HG02973 (cell line): ENCODE data around the gene TLCD3B.
"Not testable (repeated sequence)": the region's sequence is repeated elsewhere in the genome, so short reads cannot be mapped to it uniquely, and the experiment has no call there.

Source experiments
- ATAC-seq: cut with Tn5 transposase; IDR thresholded peaks from one replicate; pipeline ENCODE4 v1.9.1; 2021; ENCODE audit warnings: moderate library complexity; ENCODE audit not compliant: unreplicated experiment

Gene TLCD3B

DNA sequence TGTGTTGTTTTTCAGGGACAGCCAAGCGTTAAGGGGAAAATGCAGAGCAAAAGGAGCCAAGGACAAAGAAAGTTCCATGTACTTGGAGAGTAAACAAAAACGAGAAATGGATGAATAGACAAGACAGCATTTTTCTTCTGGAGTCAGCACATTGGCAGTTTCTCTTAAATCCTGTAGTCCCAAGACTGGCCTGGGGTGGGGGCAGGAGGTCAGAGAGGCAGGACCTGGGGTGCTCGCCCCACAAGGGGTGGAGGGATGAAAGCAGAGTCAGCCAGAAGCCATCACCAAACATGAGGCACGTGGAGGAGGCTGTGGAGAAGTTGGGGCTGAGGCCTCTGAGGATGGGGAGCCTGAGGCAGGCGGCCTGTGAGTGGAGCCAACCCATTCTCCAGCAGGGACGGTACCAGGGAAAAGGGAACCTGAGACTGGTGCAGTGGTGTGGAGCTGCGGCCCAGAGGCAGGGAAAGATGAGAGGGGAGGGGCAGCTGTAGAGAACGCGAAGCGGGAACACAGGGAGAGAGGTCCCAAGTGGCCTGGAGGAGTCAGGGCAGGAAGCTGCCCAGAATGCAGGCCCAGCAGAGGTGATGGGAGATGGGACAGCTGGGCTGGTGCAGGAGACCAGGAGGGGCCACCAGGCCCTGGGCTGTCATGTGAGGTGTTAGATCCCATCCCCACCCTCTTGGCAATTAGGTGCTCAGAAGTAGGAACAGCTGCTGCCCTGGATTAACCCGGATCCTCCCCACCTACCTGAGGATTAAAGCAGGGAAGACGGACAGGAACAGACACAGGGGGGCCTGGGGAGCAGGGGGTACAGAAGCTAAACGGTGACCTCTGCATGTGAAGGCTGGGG lies 3.3 kb downstream of the TLCD3B start:
- no peak for ATAC-seq

DNA sequence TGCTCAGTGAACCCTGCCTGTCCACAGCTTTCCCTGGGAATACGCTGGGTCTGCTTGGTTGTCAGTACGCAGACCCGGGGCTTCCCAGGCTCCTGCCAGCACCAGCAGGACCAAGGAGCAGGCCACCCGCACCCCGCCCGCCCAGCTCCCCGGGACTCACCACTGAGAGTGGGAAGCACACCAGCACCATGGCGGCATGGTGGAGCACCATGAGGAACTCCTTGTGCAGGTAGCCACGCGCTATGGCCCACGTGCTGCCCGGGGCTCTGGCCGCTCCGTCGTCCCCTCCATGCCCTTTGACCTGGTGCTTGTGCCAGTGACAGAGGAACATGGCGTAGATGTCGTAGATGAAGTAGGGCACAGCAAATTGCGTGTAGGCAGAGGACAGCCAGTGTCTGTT lies 4.6 kb downstream of the TLCD3B start:
- no peak for ATAC-seq

DNA sequence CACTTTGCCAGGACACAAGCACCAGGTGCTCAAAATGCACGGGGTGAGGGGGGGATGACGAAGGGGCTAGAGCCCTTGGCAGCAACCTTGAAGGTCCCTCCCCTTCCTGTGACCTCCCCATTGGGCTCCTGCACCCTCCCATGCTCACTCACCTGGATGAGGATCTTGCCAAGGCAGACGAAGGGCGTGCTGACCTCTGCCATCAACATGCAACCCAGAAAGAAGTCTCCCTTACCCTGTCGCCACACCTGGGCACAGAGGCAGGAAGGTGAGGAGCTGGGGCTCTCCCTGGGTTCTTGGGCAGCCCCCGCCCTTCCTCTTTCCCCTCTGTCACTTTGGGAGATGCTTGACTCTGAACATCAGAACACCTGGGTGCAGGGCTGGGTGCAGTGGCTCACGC lies 5.5 kb downstream of the TLCD3B start:
- no peak for ATAC-seq

DNA sequence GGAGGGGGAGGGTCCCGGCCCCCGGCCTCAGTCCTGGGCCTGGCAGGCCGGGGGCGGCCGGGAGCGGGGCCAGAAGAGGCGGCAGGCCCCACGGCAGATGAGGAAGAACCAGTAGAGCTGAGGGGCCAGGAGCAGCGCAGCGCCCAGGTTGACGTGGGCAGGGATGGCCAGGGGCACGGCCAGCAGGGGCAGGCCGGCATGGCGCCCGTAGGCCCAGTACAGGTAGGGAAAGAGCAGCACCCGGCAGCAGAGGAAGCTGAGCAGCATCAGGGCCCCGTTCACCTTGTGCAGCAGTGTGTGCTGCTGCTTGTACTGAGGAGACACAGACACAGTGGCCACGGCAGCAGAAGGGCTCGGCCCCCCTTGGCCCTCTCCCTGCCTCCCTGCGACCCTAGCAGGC lies 5.9 kb downstream of the TLCD3B start:
- ATAC-seq, result no peak

DNA sequence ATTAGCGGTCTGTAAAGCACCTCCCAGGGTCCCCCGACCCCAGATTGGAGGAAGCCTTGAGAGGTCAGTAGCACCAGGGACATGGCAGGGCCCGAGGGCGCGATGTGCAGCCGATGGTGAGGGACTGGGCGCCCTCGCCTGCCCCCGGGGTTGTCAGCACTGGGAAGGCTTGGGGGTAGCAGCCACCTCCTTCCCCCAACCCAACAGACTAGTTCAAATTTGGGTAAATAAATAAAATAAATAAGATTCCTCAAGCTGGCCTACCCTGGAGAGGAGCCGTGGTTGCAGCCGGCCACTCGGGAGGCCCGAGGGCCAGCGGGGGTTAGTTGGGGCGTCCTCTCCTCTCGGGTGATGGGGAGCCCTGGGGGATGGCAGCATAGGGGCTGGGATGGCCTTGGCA lies 6.6 kb downstream of the TLCD3B start:
- ATAC-seq, result no peak

DNA sequence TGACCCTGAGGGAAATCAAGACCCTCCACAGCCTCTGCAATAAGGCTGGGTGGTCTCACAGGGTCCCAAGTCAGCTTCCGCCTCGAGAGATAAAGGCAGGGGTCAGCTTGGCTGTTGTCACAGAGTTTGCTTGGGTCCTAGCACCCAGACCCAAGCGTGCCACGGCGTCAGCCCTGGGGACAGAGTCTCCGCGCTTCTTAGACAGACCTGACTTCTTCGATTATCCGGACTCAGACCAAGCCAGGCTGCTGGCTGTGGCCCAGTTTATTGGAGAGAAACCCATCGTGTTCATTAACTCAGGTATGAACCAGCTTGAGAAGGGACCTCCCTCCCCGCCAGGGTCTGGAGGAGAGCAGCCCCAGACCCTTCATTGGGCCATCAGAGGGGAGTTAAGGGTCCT lies 7.5 kb downstream of the TLCD3B start:
- no peak for ATAC-seq

DNA sequence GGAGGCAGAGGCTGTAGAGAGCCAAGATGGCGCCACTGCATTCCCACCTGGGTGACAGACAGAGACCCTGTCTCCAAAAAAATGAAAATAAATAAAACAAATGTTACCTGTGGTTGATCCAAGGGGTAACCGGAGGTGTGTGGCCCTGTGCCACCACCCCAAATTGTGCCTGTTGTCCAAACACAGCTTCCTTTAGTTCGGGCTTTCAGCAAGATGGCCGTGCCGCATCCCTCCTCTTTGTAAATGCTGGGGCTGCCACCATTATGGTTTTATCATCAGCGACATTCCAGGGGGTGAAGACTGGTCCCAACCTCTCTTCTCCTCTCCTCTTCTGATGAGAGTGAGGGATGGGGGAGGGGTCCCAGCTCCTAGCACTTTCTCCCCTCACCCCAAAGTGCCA lies 8.2 kb downstream of the TLCD3B start, which contains the start of gene C16orf92:
Gene C16orf92 (plus strand): TSS at position 312 of the 400 bp plus-strand sequence. CDS start 143 bp downstream, outside the sequence.
- no peak for ATAC-seq

DNA sequence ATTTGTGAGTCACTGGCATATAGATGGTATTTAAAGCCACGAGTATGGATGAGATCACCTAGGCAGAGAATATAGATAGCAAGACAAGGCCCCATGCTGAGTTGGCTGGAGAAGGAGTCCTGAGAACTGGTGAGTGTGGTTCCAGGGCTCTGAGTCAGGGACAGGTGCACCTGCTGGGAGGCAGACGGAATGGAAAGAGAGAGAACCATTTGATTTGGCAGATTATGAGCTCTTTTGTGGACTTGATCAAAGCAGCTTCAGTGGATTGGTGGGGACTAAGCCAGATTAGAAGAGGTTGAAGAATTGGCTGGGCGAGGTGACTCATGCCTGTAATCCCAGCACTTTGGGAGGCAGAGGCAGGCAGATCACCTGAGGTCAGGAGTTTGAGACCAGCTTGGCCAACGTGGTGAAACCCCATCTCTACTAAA lies 12.3 kb downstream of the TLCD3B start:
- no peak for ATAC-seq

DNA sequence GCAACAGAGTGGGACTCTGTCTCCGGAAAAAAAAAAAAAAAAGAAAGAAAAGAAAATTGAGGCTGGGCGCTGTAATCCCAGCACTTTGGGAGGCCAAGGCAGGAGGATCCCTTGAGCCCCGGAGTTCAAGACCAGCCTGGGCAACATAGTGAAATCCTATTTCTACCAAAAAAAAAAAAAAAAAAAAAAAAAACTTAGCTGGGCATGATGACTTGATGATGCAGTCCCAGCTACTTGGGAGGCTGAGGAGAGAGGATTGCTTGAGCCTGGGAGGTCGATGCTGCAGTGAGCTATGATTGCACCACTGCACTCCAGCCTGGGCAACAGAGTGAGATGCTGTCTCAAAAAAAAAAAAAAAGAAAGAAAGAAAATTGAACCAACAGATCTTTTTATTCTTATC lies 13.1 kb downstream of the TLCD3B start:
- not testable (repeated sequence) for ATAC-seq

DNA sequence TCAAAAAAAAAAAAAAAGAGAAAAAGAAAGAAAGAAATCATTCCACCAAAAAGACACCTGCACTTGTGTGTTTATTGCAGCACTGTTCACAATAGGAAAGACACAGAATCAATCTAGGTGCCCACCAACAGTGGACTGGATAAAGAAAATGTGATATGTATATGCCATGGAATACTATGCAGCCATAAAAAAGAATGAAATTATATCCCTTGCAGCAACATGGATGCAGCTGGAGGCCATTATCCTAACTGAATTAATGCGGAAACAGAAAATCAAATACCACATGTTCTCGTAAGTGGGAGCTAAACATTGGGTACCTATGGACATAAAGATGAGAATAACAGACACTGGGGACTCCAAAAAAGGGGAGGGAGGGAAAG lies 13.8 kb downstream of the TLCD3B start:
- ATAC-seq, result no peak

DNA sequence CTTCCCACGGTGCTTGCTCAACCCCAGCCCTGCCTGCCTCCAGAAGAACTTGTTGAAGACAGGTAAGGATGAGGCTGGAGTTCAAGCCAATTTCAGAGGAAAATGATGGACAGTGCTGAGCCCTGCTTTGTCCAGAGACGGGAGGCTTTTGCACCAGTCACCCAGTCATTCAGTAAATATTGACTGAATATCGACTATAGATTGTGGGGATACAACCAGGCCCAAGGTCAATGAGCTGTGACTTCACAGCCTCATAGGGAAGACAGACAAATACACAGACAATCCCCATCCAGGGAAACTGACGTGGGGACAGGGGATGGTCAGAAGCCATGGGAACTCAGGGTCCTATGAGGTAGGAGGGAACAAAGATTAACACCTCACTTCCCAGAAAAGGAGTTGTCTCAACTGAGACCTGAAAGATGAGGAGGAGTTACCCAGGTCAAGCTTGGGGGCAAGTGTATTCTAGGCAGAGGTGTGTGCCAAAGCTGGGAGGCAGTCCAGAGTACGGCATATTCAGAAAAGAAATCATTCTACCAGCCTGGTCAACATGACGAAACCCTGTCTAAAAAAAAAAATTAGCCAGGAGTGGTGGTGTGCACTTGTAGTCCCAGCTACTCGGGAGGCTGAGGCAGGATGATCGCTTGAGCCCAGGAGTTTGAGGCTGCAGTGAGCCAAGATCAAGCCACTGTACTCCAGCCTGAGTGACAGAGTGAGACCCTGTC lies 14.4 kb downstream of the TLCD3B start:
- no peak for ATAC-seq

DNA sequence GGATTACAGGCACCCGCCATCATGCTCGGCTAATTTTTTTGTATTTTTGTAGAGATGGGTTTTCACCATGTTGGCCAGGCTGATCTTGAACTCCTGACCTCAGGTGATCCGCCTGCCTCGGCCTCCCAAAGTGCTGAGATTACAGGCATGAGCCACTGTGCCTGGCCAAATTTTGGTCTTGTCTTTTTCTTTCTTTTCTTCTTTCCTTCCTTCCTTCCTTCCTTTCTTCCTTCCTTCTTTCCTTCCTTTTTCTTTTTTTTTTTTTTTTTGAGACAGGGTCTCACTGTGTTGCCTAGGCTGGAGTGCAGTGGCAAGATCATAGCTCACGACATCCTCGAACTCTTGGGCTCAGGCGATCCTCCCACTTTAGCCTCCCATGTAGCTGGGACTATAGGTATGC lies 15.6 kb downstream of the TLCD3B start:
- ATAC-seq, result not testable (repeated sequence)

DNA sequence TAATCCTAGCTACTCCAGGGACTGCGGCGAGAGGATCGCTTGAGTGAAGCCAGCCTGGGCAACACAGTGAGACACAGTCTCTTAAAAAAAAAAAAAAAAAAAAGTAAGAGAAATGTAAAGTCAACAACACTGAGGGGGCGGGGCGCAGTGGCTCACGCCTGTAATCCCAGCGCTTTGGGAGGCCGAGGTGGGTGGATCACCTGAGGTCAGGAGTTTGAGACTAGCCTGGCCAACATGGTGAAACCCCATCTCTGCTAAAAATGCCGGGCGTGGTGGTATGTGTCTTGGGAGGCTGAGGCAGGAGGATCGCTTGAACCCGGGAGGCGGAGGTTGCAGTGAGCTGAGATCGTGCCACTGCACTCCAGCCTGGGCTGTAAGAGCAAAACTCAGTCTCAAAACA lies 18.5 kb downstream of the TLCD3B start:
- ATAC-seq, result not testable (repeated sequence)

DNA sequence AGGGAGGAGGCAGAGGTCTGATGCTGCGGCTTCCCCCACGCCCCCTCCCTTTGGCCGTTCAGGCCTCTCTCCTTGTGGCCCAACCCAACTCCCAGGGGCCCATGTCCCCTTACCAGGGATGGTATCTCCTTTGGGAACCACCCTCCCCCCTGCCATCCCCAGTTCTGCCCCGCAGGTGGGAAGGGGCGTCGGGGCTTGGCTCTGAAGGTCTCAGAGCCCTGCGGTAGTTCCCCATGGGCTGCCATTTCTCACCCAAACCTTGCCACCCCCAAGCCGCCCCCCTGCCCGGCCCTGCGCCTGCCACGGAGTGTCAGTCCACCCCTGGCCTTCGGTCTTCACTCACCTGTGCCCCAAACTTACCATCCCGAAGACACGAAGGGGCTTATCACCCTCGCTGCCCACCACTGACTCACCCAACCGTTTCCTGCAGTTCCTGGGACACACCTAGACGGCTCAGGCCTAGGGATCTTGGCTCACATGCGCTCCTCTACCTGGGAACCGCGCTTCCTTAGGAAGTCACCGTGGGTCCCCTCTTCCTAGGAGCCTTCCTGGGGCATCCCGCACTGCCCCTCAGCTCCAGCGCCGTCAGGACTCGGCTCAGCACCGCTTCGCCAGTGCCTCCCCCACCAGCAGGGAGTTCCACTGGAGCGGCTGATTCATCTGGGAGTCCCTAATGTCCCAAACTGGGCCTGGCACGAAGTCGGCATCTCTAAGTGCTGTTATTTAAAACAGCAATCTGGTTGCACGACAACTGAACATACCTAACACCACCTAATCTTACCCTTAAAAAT lies 19.2 kb downstream of the TLCD3B start:
- ATAC-seq, result no peak

DNA sequence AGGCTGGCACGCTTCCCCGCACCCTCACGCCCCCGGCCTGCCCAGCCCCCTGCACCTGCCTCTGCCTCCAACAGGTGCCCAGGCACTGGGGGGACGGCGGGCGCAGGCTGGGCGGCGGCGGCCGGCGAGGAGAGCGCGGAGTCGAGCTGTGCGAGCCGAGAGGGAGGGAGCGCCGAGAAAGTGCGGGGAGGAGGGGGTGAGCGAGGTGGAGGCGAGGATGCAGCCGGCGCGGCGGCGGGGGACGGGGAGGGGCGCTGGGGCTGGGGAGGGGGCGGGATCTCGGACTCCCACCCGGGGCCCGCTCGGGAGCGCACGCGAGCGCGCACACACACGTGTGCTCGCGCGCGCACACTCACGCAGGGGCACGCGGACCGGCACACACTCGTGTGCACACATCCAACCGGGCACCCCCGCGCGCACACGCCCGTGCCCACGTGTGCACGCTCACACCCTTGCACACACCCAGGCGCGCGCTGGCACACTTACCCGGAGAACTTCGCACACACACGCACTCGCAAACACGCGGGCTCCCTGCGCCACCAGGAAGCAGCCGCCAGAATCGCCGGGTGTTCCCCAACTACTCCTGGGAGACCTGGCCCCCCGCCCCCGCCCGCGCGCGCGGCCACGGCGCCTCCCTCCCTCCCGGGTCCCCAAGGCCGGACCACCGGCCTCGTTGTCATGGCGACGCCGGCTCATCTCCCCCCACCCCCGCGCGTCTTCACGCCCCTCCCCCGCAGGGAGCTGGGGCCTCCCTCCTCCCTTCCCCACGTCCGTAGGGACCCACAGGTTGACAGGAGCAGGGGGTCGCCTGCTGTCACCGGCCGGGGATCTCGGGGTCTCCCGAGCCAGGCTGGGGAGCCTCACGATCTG lies 20.0 kb downstream of the TLCD3B start, which contains the start of gene DOC2A:
Gene DOC2A (minus strand): TSS at position 184 of the 870 bp plus-strand sequence. CDS start 805 bp downstream, outside the sequence.
- ATAC-seq, result no peak

DNA sequence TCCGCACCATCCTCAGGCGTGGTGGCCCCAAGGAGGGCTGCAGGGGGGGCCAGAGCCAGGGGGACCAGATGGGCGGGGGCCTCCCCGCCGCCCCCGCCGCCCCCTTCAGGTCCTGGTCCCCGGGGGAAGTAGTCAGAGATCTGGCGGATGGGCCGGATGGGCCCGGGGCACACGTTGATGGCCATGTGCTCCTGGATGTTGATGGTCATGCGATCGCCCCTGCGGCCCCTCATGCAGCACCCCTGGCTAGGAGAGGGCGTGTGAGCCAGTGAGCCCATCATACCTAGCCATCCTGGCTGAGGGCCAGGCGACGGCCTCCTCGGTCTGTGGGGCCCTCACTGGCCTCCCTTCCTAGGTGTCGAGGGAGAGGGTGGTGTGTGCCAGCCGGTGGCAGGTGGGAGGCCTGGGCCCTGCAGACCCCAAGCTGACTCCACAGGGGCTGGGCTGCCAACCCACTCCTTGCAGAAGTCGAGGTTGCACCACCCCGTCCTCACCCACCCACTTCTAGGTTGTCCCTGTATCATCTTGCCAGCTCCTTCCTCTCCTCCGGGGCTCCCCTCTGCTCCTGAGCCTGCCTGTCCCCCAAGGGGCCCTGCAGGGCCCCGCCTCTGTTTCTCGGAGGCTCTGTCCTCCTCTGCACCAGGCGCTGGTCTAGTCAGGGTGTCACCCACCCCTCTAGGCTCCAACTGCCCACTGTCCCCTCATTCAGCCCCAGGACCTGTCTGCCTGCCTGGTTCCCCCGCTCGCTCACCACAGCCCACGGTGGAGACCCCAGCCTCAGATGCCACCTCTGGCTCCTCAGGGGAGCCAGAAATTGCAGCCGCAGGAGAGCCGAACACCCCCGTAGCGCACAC lies 20.9 kb downstream of the TLCD3B start:
- no peak for ATAC-seq

DNA sequence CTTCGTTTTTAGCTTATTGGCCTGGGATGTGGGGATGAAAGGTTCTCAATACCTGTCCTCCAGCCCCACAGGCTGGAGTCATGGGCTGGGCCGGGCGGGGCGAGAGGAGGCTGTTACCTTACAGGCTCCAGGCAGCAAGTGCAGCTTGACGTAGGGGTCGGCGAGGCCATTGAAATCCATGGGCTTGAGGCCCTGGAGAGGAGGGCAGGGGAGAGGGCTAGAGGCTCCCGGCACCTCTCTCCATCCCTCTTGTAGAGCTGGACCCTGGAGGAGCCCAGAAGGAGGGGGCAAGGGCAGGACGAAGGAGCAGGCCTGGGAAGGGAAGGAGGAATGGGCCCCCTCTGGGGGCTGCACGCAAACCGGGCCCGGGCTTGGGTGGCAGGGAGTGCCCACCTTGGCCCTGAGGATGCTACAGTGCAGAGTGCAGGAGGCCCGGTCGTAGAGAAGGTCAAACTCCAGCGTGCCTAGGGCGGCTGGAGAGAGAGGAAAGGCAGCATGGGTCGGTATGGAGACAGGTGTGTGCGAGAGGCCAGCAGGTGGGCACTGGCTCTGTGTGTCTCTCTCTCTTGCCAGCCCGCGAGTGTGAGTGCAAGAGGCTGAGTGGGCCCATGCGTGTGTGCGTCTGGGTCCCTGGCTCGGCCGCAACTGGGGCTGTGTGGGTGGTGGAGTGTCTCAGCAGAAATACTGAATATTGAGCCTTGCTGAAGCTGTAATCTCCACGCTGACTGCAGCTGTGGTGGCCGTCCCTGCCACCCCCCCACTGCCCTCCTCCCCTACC lies 21.8 kb downstream of the TLCD3B start:
- no peak for ATAC-seq

DNA sequence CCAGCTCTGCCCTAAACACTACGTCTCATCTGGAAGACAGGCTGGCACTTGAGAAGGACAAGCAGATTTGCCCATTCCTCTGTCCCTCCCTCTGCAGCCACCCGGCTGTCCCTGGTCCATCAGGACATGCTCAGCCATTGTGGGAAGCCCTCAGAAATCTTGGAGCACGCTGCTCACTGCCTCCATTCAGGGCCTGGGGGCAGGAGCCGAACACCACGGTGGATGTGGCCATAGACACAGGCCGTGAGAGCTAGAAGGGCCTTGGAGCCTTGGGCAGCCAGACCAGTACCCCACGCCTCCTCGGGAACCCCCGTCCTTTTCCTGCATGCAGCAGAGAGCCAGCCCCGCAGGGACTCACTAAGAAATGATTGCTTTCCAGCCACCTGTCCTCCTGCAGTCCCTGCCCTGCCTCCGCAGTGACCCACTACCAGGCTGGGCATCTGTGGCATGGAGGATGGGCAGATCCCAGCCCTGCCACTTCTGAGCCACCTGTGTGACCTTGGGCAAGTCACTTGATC lies 23.6 kb downstream of the TLCD3B start:
- no peak for ATAC-seq
